Measurements from ENCODE around the gene BORCS6.
A peak's percentile ranks its signal among the peaks of the same experiment; 100 is the strongest.

The BORCS6 gene

DNA sequence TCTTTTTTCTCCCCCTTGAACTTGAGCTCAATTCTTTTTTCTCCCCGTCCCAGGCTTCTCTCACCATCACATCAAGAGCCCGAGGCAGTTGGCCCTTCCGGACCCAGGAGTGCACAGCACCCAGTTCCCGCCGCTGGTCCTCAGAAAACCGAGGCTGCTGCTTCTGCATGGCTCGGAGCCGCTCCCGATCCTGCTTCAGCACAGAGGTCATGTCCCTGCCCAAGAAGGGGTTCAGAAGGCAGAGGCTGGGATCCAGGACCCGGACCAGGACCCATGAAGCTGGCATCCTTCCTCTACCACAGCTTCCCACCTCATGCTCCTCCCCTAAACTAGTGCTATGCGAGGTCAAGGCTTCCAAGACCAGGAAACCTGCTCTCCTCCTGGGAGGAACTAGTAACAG lies 48.2 kb downstream of the BORCS6 start:
- no peak for DNase-seq

DNA sequence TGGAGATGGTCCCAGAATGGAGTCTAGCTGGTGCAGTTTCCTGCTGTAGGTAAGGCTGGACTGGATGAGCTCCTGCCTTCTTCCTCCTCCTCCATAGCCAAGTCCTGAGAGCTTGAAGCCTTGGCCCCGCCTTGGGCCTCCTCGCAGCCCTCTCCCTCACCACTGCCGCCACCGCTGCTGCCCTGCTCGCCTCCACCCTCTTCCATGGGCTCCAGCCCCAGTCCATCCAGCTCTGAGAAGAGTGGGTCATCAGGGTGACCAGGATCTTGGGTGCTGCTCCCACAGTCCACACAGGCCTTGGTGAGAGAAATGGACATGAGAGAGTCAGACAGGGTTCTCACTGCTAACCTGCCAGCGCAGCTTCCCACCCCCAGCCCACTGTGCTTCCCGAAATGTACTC lies 48.9 kb downstream of the BORCS6 start:
- DNase-seq: no peak

DNA sequence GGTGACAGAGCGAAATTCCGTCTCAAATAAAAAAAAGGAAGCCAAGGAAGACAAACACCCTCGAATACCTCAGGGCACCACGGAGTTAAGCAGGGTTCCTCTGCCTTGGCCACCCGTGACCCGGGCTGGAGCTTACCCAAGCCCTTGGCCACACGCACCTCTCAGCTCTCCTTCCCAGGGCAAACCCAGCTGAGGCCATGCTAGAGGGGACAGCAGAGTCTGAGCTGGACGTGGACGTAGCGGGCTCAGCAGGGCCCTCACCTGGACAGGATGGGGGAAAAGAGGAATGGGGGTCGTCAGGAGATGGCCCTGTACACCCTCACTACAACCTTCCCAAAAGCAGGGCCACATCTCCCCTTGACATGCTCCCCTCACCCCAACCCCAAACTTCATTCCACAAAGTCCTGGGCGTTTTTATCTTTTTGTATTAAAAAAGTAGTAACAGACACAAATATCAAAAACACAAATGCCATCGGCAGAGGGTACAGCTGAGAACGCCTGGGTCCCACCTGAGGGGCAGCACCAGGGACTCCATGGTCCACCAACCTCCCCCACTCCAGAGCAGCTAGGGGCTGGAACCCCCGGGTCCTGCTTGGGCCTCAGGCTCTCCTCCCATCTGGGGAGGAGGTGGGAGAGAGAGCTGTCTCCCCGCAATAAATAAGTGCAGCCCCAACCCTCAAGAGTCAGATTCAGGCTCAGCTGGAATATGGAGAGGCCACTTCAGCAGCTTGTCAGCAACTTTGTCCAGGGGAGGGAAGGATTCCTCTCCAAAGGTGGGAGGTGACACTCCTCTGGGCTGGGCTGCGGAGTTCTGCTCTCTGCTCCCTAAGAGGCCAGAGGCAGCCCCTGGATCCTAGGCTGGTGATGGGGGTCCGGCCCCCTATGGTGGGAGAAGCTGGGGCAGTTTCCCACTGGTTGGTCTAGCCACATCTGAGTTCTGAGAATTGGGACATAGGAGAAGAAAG lies 49.6 kb downstream of the BORCS6 start:
- DNase-seq: no peak

DNA sequence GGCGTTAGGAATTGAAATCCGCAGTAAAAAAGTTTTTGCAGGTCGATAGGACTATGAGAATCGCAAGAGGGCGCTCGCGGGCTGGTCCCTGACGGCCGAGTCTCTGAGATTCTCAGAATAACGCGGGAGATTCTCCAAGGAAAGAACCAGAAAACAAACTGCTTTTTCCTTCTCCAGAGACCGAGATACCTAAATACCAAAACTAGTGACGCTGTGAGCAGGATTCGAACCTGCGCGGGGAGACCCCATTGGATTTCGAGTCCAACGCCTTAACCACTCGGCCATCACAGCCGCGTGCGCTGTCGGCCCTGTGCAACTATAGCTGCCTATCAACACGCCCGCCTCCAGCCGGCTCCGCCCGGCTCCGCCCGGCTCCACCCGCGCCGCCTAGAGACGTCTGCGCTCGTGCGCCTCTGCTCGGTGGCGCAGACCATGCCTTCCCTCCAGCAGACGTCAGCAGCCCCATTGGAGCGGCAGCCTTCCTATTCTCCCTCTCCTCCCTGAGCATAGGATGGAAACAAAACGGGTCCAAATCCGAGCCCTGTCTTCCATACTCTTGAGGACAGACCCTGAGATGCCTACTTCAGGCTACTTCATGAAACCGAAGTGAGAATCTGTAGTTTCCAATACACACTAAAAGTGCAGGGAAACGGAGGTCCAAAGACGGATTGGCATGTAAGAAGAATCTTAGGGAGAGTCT lies 51.2 kb downstream of the BORCS6 start:
- peak; percentile 99 for DNase-seq

DNA sequence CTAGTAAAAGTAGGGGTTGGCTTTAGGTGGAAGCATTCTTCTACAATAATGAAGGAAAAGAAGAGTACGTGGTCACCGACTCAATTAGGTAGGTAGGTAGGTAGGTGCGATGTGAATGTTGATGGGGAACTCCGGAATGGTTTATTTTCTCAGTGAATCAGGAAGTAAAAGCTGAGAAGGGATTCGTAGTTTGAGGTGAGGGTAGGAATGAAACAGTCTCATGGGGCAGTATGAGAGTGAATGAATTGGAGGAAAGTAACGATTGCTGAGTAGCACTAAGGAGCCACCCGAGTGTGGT lies 51.7 kb downstream of the BORCS6 start:
- DNase-seq: no peak
